ENCODE results near the gene DUSP1. TPM values are rescaled to one million over a fixed set of nuclear protein-coding genes. Genes with fewer than 3 reads are reported as not detected.
A peak's percentile ranks its signal among the peaks of the same experiment; 100 is the strongest.

Gene DUSP1
- total and polyA plus RNA-seq, 2 of the 13 experiments (the other 11 are each of a cell fraction or from before 2014, with no cell fraction given) = 27.1 to 55.5 TPM

GRCh38 chr5:172779691-172780341 is 8.8 kb upstream of the DUSP1 start (continued):
- TF ChIP-seq ZBTB40 (IDR thresholded peaks at IDR 0.05) (no peak), ZBTB40 (CRISPR knock-in tag; IDR thresholded peaks at IDR 0.05) (peak; percentile 35; the same call in 1 of the 2 replicates), ZNF543 (CRISPR knock-in tag; IDR thresholded peaks at IDR 0.05) (no peak), MED8 (CRISPR knock-in tag; IDR thresholded peaks at IDR 0.05; ENCODE audit: insufficient replicate concordance) (no peak), ZNF10 (CRISPR knock-in tag; IDR thresholded peaks at IDR 0.05; ENCODE audit: borderline replicate concordance, low read depth) (no peak), KLF11 (CRISPR knock-in tag; IDR thresholded peaks at IDR 0.05) (no peak), ZNF264 (CRISPR knock-in tag; IDR thresholded peaks at IDR 0.05) (no peak), HNF1A (IDR thresholded peaks at IDR 0.05; ENCODE audit: low read depth) (0 out of 2 replicates have a peak, but pooled peaks have one; percentile 16), HNF1A (CRISPR knock-in tag; IDR thresholded peaks at IDR 0.05; ENCODE audit: borderline replicate concordance) (peak; percentile 30; the same call in 1 of the 2 replicates), ZNF44 (CRISPR knock-in tag; IDR thresholded peaks at IDR 0.05) (no peak), SOX5 (CRISPR knock-in tag; IDR thresholded peaks at IDR 0.05; ENCODE audit: borderline replicate concordance) (peak; percentile 29; the same call in 1 of the 2 replicates), CAMTA2 (CRISPR knock-in tag; IDR thresholded peaks at IDR 0.05; ENCODE audit: borderline replicate concordance) (no peak), ZNF691 (CRISPR knock-in tag; IDR thresholded peaks at IDR 0.05; ENCODE audit: borderline replicate concordance, low read depth) (no peak)
